HG02759 (cell line): ENCODE results near the gene TAS2R39.

Experiments used
- ATAC-seq: cut with Tn5 transposase; IDR thresholded peaks from one replicate; pipeline ENCODE4 v1.9.1; 2021; ENCODE audit warnings: mild to moderate bottlenecking, moderate library complexity; ENCODE audit not compliant: unreplicated experiment

The TAS2R39 gene

GRCh38 chr7:143214789-143215679 lies 31.8 kb downstream of the TAS2R39 start:
- peak; percentile 91 for ATAC-seq

- ATAC-seq = no peak
These were observed 32.9 kb downstream of the TAS2R39 start for GRCh38 chr7:143216151-143216550.

- no peak for ATAC-seq
These were observed 33.5 kb downstream of the TAS2R39 start for GRCh38 chr7:143216686-143217085.

- no peak for ATAC-seq
These were observed 34.6 kb downstream of the TAS2R39 start for GRCh38 chr7:143217806-143218205.

GRCh38 chr7:143221286-143221685 lies 38.1 kb downstream of the TAS2R39 start:
- ATAC-seq = no peak

GRCh38 chr7:143221737-143222136 lies 38.5 kb downstream of the TAS2R39 start, which contains the start of gene TAS2R40:
TAS2R40 (plus strand) TSS chr7:143222037; CDS start chr7:143222079, 42 bp downstream.
- no peak for ATAC-seq

GRCh38 chr7:143222782-143223181 lies 39.6 kb downstream of the TAS2R39 start:
- no peak for ATAC-seq

- no peak for ATAC-seq
These were observed 40.6 kb downstream of the TAS2R39 start for GRCh38 chr7:143223784-143224183.

- no peak for ATAC-seq
These were observed 41.8 kb downstream of the TAS2R39 start for GRCh38 chr7:143225047-143225446.

- ATAC-seq = no peak
These were observed 44.6 kb downstream of the TAS2R39 start for GRCh38 chr7:143227806-143228205.

GRCh38 chr7:143229054-143229790 lies 46.0 kb downstream of the TAS2R39 start:
- no peak for ATAC-seq

- no peak for ATAC-seq
These were observed 47.6 kb downstream of the TAS2R39 start for GRCh38 chr7:143230602-143231457.
